Stimulated activated CD4-positive, alpha-beta T cell treated with anti-CD3 and anti-CD28 coated beads, Interleukin-2, amount 100 ng/mL, for 4 hours (primary cell): ENCODE data around the gene PBX4.

ENCODE experiments used
- DNase-seq: peaks from one replicate; pipeline ENCODE4 v3.0.0-alpha.2; 2020; ENCODE audit warnings: low read depth

Gene PBX4

GRCh38 chr19:19649155-19649554 is 30.7 kb upstream of the PBX4 start:
- no peak for DNase-seq

DNA sequence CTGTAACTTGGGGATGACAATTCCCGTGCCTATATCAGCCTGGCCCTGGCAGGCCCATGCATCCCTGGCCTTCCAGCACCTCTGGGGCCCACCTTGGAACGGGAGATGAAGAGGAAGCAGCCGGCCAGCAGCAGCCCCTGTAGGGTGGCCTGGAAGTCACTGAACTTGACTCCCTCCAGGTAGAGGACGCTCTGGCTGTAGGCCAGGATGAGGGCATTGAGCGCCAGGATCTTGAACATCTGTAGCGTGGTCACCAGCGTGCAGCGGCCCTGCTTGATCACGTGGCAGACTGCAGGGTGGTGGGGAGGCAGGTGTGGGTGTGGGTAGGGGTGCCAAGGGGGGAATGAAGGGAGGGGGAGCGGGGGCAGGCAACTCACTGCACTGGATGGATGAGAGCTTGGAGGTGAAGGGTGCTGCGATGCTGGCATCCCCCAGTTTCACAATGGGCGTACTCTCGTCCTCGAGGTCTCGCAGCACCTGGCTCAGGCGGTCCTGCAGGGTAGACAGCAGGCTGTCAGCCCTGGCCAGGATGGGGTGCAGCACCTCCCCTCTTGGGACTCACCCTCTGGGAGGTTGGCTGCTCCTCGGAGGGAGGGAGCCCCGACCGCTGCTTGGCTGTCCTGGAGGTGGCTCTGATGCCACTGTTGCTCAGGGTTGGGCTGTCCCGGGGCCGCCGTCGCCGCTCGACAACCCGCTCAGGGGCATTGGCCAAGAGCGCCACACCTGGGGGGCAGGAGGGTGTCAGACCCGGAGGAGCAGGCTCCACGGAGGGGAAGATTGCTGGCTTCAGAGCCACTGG is 28.7 kb upstream of the PBX4 start:
- DNase-seq = no peak

- DNase-seq = no peak
Measured at GRCh38 chr19:19645233-19645870, 26.9 kb upstream of the PBX4 start.

GRCh38 chr19:19644054-19644388 is 25.5 kb upstream of the PBX4 start:
- DNase-seq = no peak

GRCh38 chr19:19643158-19644053 is 24.9 kb upstream of the PBX4 start, which contains the start of gene GMIP:
GMIP (minus strand) TSS chr19:19643657; CDS start chr19:19643529, 128 bp downstream.
- DNase-seq = peak; percentile 76

DNA sequence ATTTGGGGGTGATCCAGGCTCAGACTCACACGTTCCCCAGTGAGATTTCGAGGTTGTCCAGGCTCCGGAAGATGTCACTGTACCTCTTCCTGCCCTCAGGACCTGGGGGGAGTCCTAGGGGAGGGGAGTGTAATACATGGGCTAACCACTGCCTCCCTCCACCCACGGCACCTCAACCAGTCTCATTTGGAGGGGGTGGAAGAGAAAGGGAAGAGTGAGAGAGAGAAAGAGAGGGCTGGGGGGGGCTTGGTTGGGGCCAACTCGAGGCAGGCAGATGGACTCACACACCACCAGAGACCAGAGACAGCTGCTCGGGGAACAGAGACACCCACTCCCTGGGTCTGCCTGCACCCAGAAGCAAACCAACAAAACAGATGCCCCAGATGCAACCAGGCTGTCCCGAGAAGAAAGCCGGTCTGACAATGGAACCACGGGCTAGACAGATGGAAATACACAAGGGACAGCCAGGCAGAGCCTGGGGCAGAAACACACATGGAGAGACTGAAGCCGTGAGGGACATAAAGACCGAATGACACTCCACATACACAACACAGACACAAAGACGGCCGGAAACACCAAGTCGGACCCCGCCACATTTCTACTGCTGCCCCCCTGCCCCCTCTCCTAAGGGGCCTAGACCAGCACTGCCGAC is 24.1 kb upstream of the PBX4 start:
- DNase-seq = no peak

DNA sequence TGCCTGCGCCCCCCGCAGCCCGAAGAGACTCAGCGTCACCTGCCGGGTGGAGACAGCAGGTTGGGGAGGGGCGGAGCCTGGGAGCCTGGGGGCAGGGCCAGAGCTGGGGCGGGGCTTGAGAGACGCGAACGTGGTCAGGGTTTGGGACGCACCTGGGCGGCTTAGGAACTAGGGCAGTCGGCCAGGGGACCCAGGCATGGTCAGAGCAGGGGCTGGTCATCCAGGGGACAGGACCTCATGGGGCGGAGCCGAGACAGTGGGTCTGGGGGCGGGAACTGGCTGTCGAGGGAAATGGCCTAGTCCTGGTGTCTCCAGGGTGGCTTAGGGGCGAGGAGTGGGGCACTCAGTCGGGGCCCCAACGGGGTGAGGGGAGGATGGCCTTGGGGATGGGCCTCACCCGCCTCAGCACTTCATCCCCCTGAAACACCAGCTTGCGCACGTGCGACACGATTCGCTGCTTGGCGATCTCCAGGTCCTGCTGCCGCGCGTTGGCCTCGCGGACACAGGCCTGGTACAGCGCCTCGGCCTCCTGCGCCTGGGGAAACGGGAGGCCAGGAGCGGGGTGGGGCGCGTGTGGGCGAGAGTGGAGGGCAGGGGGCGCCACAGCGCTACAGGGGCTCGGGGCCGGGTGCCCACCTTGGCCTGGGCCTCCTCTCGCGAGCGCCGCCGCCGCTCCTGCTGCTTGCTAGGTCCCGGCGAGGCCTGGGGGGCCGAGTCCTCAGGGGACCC is 19.2 kb upstream of the PBX4 start:
- DNase-seq = no peak

GRCh38 chr19:19637186-19637522 is 18.7 kb upstream of the PBX4 start:
- no peak for DNase-seq

- DNase-seq = no peak
Measured at GRCh38 chr19:19636573-19637185, 18.2 kb upstream of the PBX4 start.

- no peak for DNase-seq
Measured at GRCh38 chr19:19635313-19635702, 16.8 kb upstream of the PBX4 start.

DNA sequence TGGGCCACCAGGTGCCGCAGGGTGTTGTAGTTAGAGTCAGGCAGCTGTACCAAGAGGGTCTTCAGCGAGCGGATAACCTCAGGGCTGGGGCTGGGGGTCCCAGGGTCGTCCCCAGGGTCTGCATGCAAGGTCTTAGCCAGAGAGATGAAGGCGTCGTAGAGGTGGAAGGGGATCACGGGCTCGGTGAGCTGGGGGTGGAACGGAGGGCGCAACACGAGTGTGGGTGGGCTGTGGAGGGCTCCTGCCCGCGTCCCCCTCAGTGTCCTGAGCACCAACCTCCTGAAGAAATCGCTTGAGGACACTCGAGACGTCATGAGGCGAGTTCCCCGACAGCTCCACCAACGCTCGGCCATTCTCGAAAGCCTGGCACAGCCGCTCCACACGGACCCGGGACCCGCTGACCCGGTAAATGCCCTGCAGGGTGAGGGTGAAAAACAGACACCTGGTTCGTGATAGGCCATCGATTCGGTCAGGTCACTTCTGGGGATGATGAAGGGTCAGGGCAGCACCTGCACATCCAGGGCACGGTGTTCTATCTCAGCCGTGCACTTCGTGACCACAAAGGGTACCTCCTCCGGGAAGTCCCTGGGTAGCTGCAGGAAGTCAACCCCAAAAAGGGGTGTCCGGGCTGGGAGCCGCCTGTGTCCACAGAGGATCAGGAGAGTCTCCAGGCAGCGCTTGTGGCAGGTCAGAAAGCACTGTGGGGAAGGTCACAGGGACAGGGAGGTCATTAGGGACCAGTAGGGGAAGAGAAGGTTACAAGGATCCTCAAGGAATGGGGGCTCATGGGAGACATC is 16.2 kb upstream of the PBX4 start:
- DNase-seq = no peak

GRCh38 chr19:19633711-19634515 is 15.4 kb upstream of the PBX4 start:
- DNase-seq = no peak

GRCh38 chr19:19632661-19633060 is 14.2 kb upstream of the PBX4 start:
- no peak for DNase-seq

- no peak for DNase-seq
Measured at GRCh38 chr19:19631346-19631745, 12.9 kb upstream of the PBX4 start.

- no peak for DNase-seq
Measured at GRCh38 chr19:19630426-19630825, 11.9 kb upstream of the PBX4 start.

DNA sequence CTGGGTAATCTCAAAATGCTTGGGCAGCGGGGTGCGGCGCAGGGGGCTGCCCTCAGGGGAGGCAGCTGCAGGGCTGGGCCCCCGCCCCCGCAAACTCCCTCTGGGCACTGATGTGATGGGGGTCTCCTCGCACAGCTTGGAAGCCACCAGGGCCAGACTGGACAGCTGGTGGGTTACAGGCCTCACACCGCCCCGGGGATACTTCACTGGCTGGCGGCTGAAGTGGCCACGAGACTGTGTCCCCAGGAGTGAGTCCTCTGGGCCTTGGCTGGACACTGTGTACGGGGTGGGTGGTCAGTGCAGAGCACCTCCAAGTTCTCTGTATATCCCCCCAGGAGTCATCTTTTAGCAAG is 11.6 kb upstream of the PBX4 start:
- DNase-seq = no peak

DNA sequence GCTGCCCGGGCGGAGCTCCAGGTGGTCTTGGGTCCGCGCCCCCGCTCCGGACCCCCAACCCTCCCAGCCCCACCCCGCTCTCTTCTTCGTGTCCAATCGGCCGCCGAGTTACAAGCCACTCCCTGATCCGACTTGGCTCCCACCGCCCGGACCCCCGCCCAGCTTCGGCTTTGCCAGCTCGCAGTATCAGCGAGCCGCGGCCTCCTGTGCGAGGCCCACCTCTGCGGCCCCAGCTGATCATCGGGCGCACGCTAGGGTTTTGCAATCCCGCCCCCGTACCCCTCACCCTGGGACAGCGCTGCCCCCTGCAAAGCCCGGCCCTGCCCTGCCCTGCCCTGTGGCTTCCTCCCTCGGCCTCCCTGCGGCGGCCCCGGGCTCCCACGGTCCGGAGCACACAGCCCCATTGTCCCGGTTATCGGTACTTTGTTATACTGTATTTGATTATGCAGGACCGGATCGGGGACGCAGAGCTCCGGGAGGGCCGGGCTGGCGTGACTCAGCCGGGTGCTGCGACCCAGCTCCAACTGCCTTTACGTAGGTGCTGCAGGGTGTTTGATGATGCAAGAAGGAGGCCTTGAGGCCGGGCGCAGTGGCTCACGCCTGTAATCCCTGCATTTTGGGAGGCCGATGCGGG is 10.1 kb upstream of the PBX4 start:
- DNase-seq = peak; percentile 49

GRCh38 chr19:19627621-19628500 is 9.4 kb upstream of the PBX4 start, which contains the start of gene LPAR2:
LPAR2 (minus strand) TSS chr19:19628220; CDS start chr19:19627275, 945 bp downstream.
- peak; percentile 67 for DNase-seq
